Fibroblast of lung (primary cell): ENCODE results near the gene LCN15. TPM values are rescaled to one million over a fixed set of nuclear protein-coding genes. Genes with fewer than 3 reads are reported as not detected.

Experiments
- DNase-seq, 2 donors: peaks; one replicate each; pipeline versions ENCODE4 v3.0.0 to v3.0.0-alpha.2; 2010; ENCODE audit warnings: low read depth in 2 of 2
- H2AFZ ChIP-seq: 2 replicates; pipeline ENCODE4 v1.5.1; 2012; ENCODE audit warnings: low read length, control low read depth, inconsistent platforms
- H3K27ac ChIP-seq: 2 replicates; pipeline ENCODE4 v1.5.1; 2011; ENCODE audit warnings: low read length, control low read depth; ENCODE audit not compliant: insufficient read depth
- H3K27me3 ChIP-seq: 2 replicates; pipeline ENCODE4 v1.5.1; 2011; ENCODE audit warnings: mild to moderate bottlenecking, low read length; ENCODE audit not compliant: control insufficient read depth, insufficient read depth
- H3K36me3 ChIP-seq: 2 replicates; pipeline ENCODE4 v1.5.1; 2011; ENCODE audit warnings: low read length; ENCODE audit not compliant: control insufficient read depth, insufficient read depth
- H3K4me1 ChIP-seq: 2 replicates; pipeline ENCODE4 v1.5.1; 2011; ENCODE audit warnings: low read length; ENCODE audit not compliant: control insufficient read depth, insufficient read depth; ENCODE audit errors: extremely low read depth
- H3K4me2 ChIP-seq: 2 replicates; pipeline ENCODE4 v1.5.1; 2011; ENCODE audit warnings: low read length, control low read depth; ENCODE audit not compliant: insufficient read depth; ENCODE audit errors: extremely low read depth
- H3K4me3 ChIP-seq, 4 experiments: fragments of 200-600 bp in 1 of 4; sonication (generic) in 1 of 4; replicated peaks in 1 of 4; 2 replicates each; pipeline ENCODE4 v1.5.1; 2011 to 2016; ENCODE audit warnings: low read length in 4 of 4, low read depth in 3 of 4, mild to moderate bottlenecking in 3 of 4, control low read depth in 2 of 4, inconsistent platforms in 1 of 4, mixed read lengths in 1 of 4; ENCODE audit not compliant: insufficient read depth in 1 of 4; ENCODE audit errors: control extremely low read depth in 1 of 4
- H3K79me2 ChIP-seq: 2 replicates; pipeline ENCODE4 v1.5.1; 2012; ENCODE audit warnings: mild to moderate bottlenecking, low read length, inconsistent platforms; ENCODE audit not compliant: control insufficient read depth, insufficient read depth
- H3K9ac ChIP-seq: 2 replicates; pipeline ENCODE4 v1.5.1; 2011; ENCODE audit warnings: mild to moderate bottlenecking, low read length, control low read depth; ENCODE audit not compliant: insufficient read depth
- H3K9me3 ChIP-seq: 2 replicates; pipeline ENCODE4 v1.5.1; 2012; ENCODE audit warnings: low read depth, low read length; ENCODE audit not compliant: control insufficient read depth, insufficient read depth
- H4K20me1 ChIP-seq: 2 replicates; pipeline ENCODE4 v1.5.1; 2011; ENCODE audit warnings: low read length; ENCODE audit not compliant: control insufficient read depth, insufficient read depth; ENCODE audit errors: extremely low read depth
- CTCF ChIP-seq, 2 donors: IDR thresholded peaks in 1 of 2; conservative IDR thresholded peaks in 1 of 2; 1 replicate in 1 of 2; 2 replicates in 1 of 2; pipeline ENCODE4 v1.5.1; 2011 to 2012; ENCODE audit warnings: low read length in 2 of 2, control low read depth in 1 of 2, inconsistent platforms in 1 of 2, low read depth in 1 of 2, mild to moderate bottlenecking in 1 of 2
- EZH2 ChIP-seq: IDR thresholded peaks from 2 replicates; pipeline ENCODE4 v1.5.1; 2012; ENCODE audit warnings: low read length, control low read depth, mild to moderate bottlenecking; ENCODE audit errors: missing control alignments
- polyA plus RNA-seq, 2 donors: library from polyadenylated mRNA; depleted of rRNA in 1 of 2; stranded (reverse) in 1 of 2; unstranded in 1 of 2; fragments of >200 nt; gene quantifications; 2 replicates each; pipeline ENCODE4 v1.2.1, GENCODE V29; 2011 to 2012; ENCODE audit warnings: missing spikeins in 1 of 2
- total RNA-seq: library from RNA; depleted of rRNA; stranded (reverse); fragments of >200 nt; gene quantifications from 2 replicates; pipeline ENCODE4 v1.2.1, GENCODE V29; 2014

LCN15 gene
- total and polyA plus RNA-seq, 2 donors (not counting 1 experiment from before 2014, with no cell fraction given) = not detected

GRCh38 chr9:136717399-136717798 lies 46.9 kb downstream of the LCN15 start:
- Histone ChIP-seq H3K9ac (no peak overlapping the region), H3K27me3 (peaks cover 4% of the 10 kb centered on the region), H3K4me3 (no peak overlapping the region), H3K4me2 (no peak overlapping the region), H3K36me3 (peaks cover 2% of the 10 kb centered on the region), H3K27ac (no peak overlapping the region), H3K9me3 (no peaks in the 10 kb centered on the region), H3K79me2 (no peaks in the 10 kb centered on the region), H3K4me1 (peaks cover 3% of the 10 kb centered on the region), H2AFZ (no peak overlapping the region), H4K20me1 (no peaks in the 10 kb centered on the region)
- DNase-seq = no peak
- TF ChIP-seq CTCF (conservative IDR thresholded peaks at IDR 0.05 in 1 of 2, IDR thresholded peaks at IDR 0.05 in 1 of 2; ENCODE audit: low read depth in 1 of 2, low read length in 2 of 2) (no peak), EZH2 (no peak)

- H2AFZ ChIP-seq = no peak overlapping the region
- H3K27me3 ChIP-seq = peaks cover 4% of the 10 kb centered on the region
- DNase-seq = no peak
- no peak for TF ChIP-seq EZH2
- TF ChIP-seq CTCF (conservative IDR thresholded peaks at IDR 0.05 in 1 of 2, IDR thresholded peaks at IDR 0.05 in 1 of 2; ENCODE audit: low read depth in 1 of 2, low read length in 2 of 2) = no peak
- H3K4me3 ChIP-seq = no peak overlapping the region
- H3K36me3 ChIP-seq = no peaks in the 10 kb centered on the region
- no peak overlapping the region for H3K9ac ChIP-seq
- H4K20me1 ChIP-seq = no peaks in the 10 kb centered on the region
- no peak overlapping the region for H3K4me2 ChIP-seq
- no peaks in the 10 kb centered on the region for H3K4me1 ChIP-seq
- H3K27ac ChIP-seq = no peak overlapping the region
- no peaks in the 10 kb centered on the region for H3K79me2 ChIP-seq
- no peaks in the 10 kb centered on the region for H3K9me3 ChIP-seq
These were observed 49.4 kb downstream of the LCN15 start for GRCh38 chr9:136714893-136715274.

- Histone ChIP-seq H3K9me3 (no peaks in the 10 kb centered on the region), H3K4me2 (no peak overlapping the region), H3K36me3 (no peaks in the 10 kb centered on the region), H3K9ac (no peak overlapping the region), H3K27me3 (peaks cover 4% of the 10 kb centered on the region), H4K20me1 (no peaks in the 10 kb centered on the region), H3K4me3 (no peak overlapping the region), H3K4me1 (no peaks in the 10 kb centered on the region), H2AFZ (no peak overlapping the region), H3K79me2 (no peaks in the 10 kb centered on the region), H3K27ac (no peak overlapping the region)
- no peak for TF ChIP-seq EZH2
- TF ChIP-seq CTCF (conservative IDR thresholded peaks at IDR 0.05 in 1 of 2, IDR thresholded peaks at IDR 0.05 in 1 of 2; ENCODE audit: low read depth in 1 of 2, low read length in 2 of 2) = no peak
- no peak for DNase-seq
These were observed 50.0 kb downstream of the LCN15 start for GRCh38 chr9:136714096-136714892.
